PC-3 (cell line): Measurements from ENCODE around the gene ABCF1.

Source experiments
- CTCF ChIP-seq: fragments of 300-600 bp; sonication (generic); conservative IDR thresholded peaks from 2 replicates; pipeline ENCODE4 v1.5.1; 2017; ENCODE audit warnings: antibody characterized with exemption, low read depth, mild to moderate bottlenecking, low read length
- EZH2 ChIP-seq: fragments of 300-600 bp; sonication (generic); IDR thresholded peaks from one replicate; pipeline ENCODE4 v1.6.1; 2017; ENCODE audit warnings: antibody characterized with exemption, mild to moderate bottlenecking, low read length; ENCODE audit not compliant: unreplicated experiment

- TF ChIP-seq CTCF (no peak), EZH2 (no peak)
These were observed 47.1 kb downstream of the ABCF1 start for GRCh38 chr6:30618270-30618797.
